ENCODE results near the gene CLSTN1. TPM values are rescaled to one million over a fixed set of nuclear protein-coding genes. Genes with fewer than 3 reads are reported as not detected.

Gene CLSTN1
- total and polyA plus RNA-seq, 2 experiments from 2014 or later: 70.9 to 81.5 TPM

- H3K27ac ChIP-seq: no peak overlapping the region
- peaks cover 13% of the 10 kb centered on the region for H3K4me1 ChIP-seq (ENCODE audit: low read depth)
- no peaks in the 10 kb centered on the region for H3K27me3 ChIP-seq
- TF ChIP-seq CTCF (IDR thresholded peaks at IDR 0.05; ENCODE audit: low read depth, low read length): no peak
- H3K9me3 ChIP-seq (ENCODE audit: low read depth): no peaks in the 10 kb centered on the region
- no peak overlapping the region for H3K4me3 ChIP-seq
- no peak for DNase-seq (ENCODE audit: low read depth in 1 of 2, low spot score in 1 of 2)
- H3K36me3 ChIP-seq: no peaks in the 10 kb centered on the region
These were observed 2.3 kb upstream of the CLSTN1 start for GRCh38 chr1:9826087-9826486.

- Histone ChIP-seq H3K27ac (no peak overlapping the region), H3K36me3 (no peaks in the 10 kb centered on the region), H3K9me3 (ENCODE audit: low read depth) (no peaks in the 10 kb centered on the region), H3K27me3 (no peaks in the 10 kb centered on the region), H3K4me3 (no peak overlapping the region), H3K4me1 (ENCODE audit: low read depth) (peaks cover 13% of the 10 kb centered on the region)
- peak; percentile 15 to 54 for DNase-seq (ENCODE audit: low read depth in 1 of 2, low spot score in 1 of 2)
- TF ChIP-seq CTCF (IDR thresholded peaks at IDR 0.05; ENCODE audit: low read depth, low read length): no peak
These were observed 1.6 kb upstream of the CLSTN1 start for GRCh38 chr1:9825093-9826074.

GRCh38 chr1:9824702-9825089 is 931 bp upstream of the CLSTN1 start:
- no peaks in the 10 kb centered on the region for H3K9me3 ChIP-seq (ENCODE audit: low read depth)
- peaks cover 20% of the 10 kb centered on the region for H3K4me1 ChIP-seq (ENCODE audit: low read depth)
- peak overlapping the region; percentile 90 for H3K4me3 ChIP-seq
- DNase-seq (ENCODE audit: low read depth in 1 of 2, low spot score in 1 of 2): no peak
- H3K27me3 ChIP-seq: no peaks in the 10 kb centered on the region
- no peak overlapping the region for H3K27ac ChIP-seq
- H3K36me3 ChIP-seq: no peaks in the 10 kb centered on the region
- TF ChIP-seq CTCF (IDR thresholded peaks at IDR 0.05; ENCODE audit: low read depth, low read length): no peak

GRCh38 chr1:9823693-9823942 is 147 bp downstream of the CLSTN1 start:
- Histone ChIP-seq H3K27me3 (no peaks in the 10 kb centered on the region), H3K4me1 (ENCODE audit: low read depth) (peaks cover 20% of the 10 kb centered on the region), H3K27ac (no peak overlapping the region), H3K9me3 (ENCODE audit: low read depth) (no peaks in the 10 kb centered on the region), H3K36me3 (no peaks in the 10 kb centered on the region), H3K4me3 (peak overlapping the region; percentile 90)
- no peak for TF ChIP-seq CTCF (IDR thresholded peaks at IDR 0.05; ENCODE audit: low read depth, low read length)
- no peak for DNase-seq (ENCODE audit: low read depth in 1 of 2, low spot score in 1 of 2)

- H3K27ac ChIP-seq: no peak overlapping the region
- no peak for TF ChIP-seq CTCF (IDR thresholded peaks at IDR 0.05; ENCODE audit: low read depth, low read length)
- H3K27me3 ChIP-seq: no peaks in the 10 kb centered on the region
- DNase-seq (ENCODE audit: low read depth in 1 of 2, low spot score in 1 of 2): peak; percentile 24 to 32
- H3K9me3 ChIP-seq (ENCODE audit: low read depth): no peaks in the 10 kb centered on the region
- no peaks in the 10 kb centered on the region for H3K36me3 ChIP-seq
- H3K4me1 ChIP-seq (ENCODE audit: low read depth): peaks cover 20% of the 10 kb centered on the region
- H3K4me3 ChIP-seq: peak overlapping the region; percentile 90
These were observed 670 bp downstream of the CLSTN1 start for GRCh38 chr1:9822897-9823692.

Measured in cardiac muscle cell (in vitro differentiated cells and primary cell).